ENCODE data around the gene CC2D2B.

The CC2D2B gene

DNA sequence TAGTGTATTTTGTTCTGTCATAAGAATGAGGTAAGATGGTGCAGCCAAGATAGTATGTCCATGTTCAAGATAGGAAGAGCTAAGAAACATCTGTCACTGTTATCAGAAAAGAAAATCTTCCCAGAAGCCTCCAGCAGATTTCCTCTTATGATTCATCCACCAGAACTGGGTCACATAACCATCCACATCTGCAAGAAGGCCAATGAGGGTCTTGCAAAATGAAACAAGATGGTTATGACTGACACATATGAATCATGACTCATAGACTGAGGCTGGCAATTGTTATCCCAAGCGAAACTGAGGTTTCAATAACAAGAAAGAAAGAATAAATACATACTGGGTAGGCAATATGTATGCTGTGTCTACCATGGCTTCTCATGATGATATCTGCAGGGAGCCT, 165.9 kb downstream of the CC2D2B start:
- no peak for DNase-seq
- Histone ChIP-seq H3K4me1 (ENCODE audit: control insufficient read depth, insufficient read depth, low read length, poor library complexity, severe bottlenecking) (no peaks in the 10 kb centered on the region), H3K4me3 (ENCODE audit: insufficient read depth, low read depth, low read length, poor library complexity, severe bottlenecking) (no peak overlapping the region), H3K9me3 (ENCODE audit: control insufficient read depth, low read length) (no peaks in the 10 kb centered on the region), H3K36me3 (ENCODE audit: control insufficient read depth, insufficient read depth, low read length) (no peaks in the 10 kb centered on the region), H3K27ac (ENCODE audit: insufficient read depth, low read length, poor library complexity, severe bottlenecking) (no peak overlapping the region), H3K27me3 (replicated peaks; ENCODE audit: control insufficient read depth, insufficient read depth, low read length, poor library complexity, severe bottlenecking) (no peaks in the 10 kb centered on the region)

DNA sequence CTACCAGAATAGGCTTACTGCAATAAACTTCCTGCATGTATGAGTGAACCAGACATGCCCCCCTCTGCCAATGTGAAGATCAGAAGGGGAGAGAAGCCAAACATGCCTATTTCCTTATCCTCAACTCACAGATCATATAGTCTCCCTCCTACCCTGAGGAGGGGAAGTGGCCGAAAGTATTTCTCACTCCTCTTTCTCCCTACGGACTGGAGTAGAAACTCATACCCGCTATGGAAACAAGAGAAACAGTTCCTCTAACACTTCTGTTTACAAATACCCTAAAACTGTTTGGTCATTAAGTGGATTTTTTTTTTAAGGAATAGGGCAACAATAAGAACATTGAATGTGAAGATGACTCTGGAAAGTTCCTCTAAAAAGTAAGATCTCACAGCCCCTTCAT, 167.0 kb downstream of the CC2D2B start:
- no peaks in the 10 kb centered on the region for H3K36me3 ChIP-seq (ENCODE audit: control insufficient read depth, insufficient read depth, low read length)
- no peaks in the 10 kb centered on the region for H3K4me1 ChIP-seq (ENCODE audit: control insufficient read depth, insufficient read depth, low read length, poor library complexity, severe bottlenecking)
- no peaks in the 10 kb centered on the region for H3K27me3 ChIP-seq (replicated peaks; ENCODE audit: control insufficient read depth, insufficient read depth, low read length, poor library complexity, severe bottlenecking)
- H3K4me3 ChIP-seq (ENCODE audit: insufficient read depth, low read depth, low read length, poor library complexity, severe bottlenecking): no peak overlapping the region
- no peaks in the 10 kb centered on the region for H3K9me3 ChIP-seq (ENCODE audit: control insufficient read depth, low read length)
- H3K27ac ChIP-seq (ENCODE audit: insufficient read depth, low read length, poor library complexity, severe bottlenecking): no peak overlapping the region
- no peak for DNase-seq

DNA sequence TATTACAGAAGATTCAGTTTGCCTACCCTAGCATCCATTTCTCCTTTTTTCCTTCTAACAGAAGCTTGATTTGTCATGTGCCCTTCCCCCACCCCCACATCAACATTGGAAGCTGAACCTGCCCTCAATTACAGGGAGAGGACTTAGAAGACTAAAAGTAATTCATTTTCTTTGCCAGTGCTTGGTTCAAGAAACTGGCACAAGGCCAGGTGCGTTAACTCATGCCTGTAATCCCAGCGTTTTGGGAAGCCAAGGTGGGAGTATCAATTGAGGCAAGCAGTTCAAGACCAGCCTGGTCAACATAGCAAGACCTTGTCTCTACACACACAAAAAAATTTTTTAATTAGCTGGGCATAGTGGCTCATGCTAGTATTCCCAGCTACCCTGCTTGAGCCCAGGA, 168.2 kb downstream of the CC2D2B start:
- Histone ChIP-seq H3K4me3 (ENCODE audit: insufficient read depth, low read depth, low read length, poor library complexity, severe bottlenecking) (no peak overlapping the region), H3K9me3 (ENCODE audit: control insufficient read depth, low read length) (no peaks in the 10 kb centered on the region), H3K27me3 (replicated peaks; ENCODE audit: control insufficient read depth, insufficient read depth, low read length, poor library complexity, severe bottlenecking) (no peaks in the 10 kb centered on the region), H3K36me3 (ENCODE audit: control insufficient read depth, insufficient read depth, low read length) (no peaks in the 10 kb centered on the region), H3K4me1 (ENCODE audit: control insufficient read depth, insufficient read depth, low read length, poor library complexity, severe bottlenecking) (no peaks in the 10 kb centered on the region), H3K27ac (ENCODE audit: insufficient read depth, low read length, poor library complexity, severe bottlenecking) (no peak overlapping the region)
- no peak for DNase-seq

DNA sequence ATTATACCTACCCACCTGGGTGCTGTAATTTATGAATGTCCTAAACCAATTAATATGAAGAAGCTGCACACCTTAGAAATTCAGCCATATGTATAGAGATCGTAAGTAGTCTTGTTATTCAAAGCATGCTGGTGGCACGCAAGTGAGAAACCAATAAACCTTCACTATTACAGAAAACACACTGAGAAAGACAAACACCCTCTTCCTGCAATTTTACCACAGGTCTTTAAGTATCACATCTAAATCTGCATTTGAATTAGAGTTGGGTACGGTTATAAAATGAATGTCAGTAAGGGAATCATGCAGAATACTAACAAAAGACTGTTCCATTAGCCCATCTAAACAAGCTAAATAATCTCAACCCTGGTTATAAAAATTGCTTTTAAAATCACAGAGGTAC, 169.4 kb downstream of the CC2D2B start:
- Histone ChIP-seq H3K27ac (ENCODE audit: insufficient read depth, low read length, poor library complexity, severe bottlenecking) (no peak overlapping the region), H3K36me3 (ENCODE audit: control insufficient read depth, insufficient read depth, low read length) (no peaks in the 10 kb centered on the region), H3K4me3 (ENCODE audit: insufficient read depth, low read depth, low read length, poor library complexity, severe bottlenecking) (no peak overlapping the region), H3K9me3 (ENCODE audit: control insufficient read depth, low read length) (no peaks in the 10 kb centered on the region), H3K4me1 (ENCODE audit: control insufficient read depth, insufficient read depth, low read length, poor library complexity, severe bottlenecking) (no peaks in the 10 kb centered on the region), H3K27me3 (replicated peaks; ENCODE audit: control insufficient read depth, insufficient read depth, low read length, poor library complexity, severe bottlenecking) (no peaks in the 10 kb centered on the region)
- DNase-seq: no peak

DNA sequence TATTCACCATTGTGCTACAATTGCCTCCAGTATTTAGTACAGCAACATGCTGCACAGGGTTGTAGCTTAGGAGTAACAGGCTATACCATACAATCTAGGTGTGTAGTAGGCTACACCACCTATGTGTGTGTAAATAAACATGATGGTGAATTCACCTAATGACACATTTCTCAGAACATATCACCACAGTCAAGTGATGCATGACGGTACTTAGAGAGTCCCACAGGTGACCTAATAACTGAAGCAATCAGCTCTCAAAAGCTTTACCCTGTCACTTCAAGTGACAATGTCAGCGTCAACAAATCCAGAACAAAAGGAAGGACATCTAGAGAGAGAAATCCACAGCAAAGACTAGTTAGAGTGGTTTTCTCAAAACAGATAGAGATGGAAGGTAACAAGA, 174.4 kb downstream of the CC2D2B start:
- Histone ChIP-seq H3K9me3 (ENCODE audit: control insufficient read depth, low read length) (no peaks in the 10 kb centered on the region), H3K27ac (ENCODE audit: insufficient read depth, low read length, poor library complexity, severe bottlenecking) (no peak overlapping the region), H3K36me3 (ENCODE audit: control insufficient read depth, insufficient read depth, low read length) (no peaks in the 10 kb centered on the region), H3K4me1 (ENCODE audit: control insufficient read depth, insufficient read depth, low read length, poor library complexity, severe bottlenecking) (no peaks in the 10 kb centered on the region), H3K4me3 (ENCODE audit: insufficient read depth, low read depth, low read length, poor library complexity, severe bottlenecking) (no peak overlapping the region), H3K27me3 (replicated peaks; ENCODE audit: control insufficient read depth, insufficient read depth, low read length, poor library complexity, severe bottlenecking) (no peaks in the 10 kb centered on the region)
- no peak for DNase-seq
